ENCODE results near the gene USP10.

DNA sequence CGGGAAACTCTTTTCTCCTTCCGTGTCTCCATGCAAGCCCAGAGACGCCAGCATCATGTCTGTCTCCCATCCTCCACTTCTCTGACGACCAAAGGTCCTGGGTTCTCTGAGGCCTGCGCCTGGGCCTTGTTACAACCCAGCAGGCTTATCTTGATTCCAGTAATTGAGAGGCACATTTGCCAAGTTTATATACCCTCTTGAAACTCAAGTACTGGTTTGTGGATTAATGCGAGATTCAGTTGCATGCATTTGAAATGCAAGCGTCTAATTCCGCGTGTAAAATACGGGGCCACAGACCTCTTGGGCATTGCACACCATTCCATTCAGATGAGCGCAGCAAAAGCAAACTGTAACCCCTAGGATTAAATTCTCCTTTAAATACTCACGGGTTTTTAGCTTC lies 91.3 kb downstream of the USP10 start:
- TF ChIP-seq, protein P1, sequence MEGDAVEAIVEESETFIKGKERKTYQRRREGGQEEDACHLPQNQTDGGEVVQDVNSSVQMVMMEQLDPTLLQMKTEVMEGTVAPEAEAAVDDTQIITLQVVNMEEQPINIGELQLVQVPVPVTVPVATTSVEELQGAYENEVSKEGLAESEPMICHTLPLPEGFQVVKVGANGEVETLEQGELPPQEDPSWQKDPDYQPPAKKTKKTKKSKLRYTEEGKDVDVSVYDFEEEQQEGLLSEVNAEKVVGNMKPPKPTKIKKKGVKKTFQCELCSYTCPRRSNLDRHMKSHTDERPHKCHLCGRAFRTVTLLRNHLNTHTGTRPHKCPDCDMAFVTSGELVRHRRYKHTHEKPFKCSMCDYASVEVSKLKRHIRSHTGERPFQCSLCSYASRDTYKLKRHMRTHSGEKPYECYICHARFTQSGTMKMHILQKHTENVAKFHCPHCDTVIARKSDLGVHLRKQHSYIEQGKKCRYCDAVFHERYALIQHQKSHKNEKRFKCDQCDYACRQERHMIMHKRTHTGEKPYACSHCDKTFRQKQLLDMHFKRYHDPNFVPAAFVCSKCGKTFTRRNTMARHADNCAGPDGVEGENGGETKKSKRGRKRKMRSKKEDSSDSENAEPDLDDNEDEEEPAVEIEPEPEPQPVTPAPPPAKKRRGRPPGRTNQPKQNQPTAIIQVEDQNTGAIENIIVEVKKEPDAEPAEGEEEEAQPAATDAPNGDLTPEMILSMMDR (conservative IDR thresholded peaks at IDR 0.05; ENCODE audit: low read length), result no peak
- no peak for TF ChIP-seq EZH2phosphoT487 (IDR thresholded peaks at IDR 0.05; ENCODE audit: borderline replicate concordance, low read depth, low read length)

Measured in OCI-LY7 (cell line).